HG03060 (cell line): ENCODE results near the gene TXNDC16.

ENCODE experiments used
- ATAC-seq: cut with Tn5 transposase; IDR thresholded peaks from one replicate; pipeline ENCODE4 v1.9.1; 2021; ENCODE audit warnings: low read depth, moderate number of reproducible peaks; ENCODE audit not compliant: unreplicated experiment

TXNDC16 gene

DNA sequence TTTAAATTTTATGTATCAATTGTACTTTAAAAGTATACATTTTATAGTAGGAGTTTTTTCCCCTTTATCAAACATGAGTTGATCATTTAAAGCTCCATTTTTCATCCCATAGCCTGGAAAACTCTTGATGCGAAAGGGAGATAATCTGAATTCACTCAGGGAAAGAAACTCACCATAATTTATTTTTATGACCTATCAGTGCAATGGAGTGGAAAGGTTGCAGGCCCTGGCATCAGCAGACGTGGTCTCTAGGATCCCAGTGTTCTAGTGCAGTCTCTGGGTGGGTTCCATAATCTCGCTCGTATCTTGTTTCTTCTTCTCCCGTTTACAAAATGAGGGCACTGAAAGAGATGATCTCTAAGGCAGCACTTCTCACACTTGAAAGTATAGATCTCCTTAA lies 153.2 kb downstream of the TXNDC16 start:
- ATAC-seq: no peak

DNA sequence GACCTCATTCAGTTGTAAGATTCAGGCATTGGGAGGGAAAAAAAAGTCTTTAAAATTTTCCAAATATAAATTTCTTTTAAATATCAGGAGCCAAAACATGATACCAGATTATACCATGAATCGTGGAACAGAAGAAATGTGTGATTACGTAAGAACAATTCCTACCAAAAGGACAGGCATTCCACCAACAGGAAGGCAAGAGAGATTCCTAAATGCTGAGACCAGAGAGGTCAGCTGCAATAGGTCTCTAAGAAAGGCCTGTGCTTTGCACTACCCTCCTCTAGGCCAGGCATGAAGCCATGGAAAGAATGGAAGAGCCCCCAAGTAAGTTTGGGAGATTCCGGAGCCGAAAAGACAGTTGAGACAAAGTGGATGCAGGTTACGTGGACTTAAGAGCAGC lies 154.5 kb downstream of the TXNDC16 start:
- ATAC-seq: no peak

DNA sequence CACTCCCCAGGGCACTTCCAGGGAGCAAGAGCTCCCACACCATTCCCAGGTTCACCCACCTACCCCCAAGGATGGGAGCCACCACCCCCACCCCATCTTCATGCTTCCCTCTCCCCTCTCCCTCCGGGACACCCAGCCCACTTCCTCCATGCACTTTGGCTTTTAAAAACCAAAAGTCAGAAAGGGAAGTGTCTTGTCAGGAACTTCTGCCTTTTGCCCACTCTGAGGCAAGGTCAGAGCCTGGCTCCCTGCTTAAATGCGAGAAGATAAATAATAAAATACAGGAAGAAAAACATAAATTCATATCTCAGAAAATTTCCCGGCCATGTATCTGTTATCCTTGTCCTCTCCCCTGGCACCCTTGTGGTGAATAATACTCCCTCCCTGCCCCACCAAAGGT lies 156.6 kb downstream of the TXNDC16 start:
- no peak for ATAC-seq

DNA sequence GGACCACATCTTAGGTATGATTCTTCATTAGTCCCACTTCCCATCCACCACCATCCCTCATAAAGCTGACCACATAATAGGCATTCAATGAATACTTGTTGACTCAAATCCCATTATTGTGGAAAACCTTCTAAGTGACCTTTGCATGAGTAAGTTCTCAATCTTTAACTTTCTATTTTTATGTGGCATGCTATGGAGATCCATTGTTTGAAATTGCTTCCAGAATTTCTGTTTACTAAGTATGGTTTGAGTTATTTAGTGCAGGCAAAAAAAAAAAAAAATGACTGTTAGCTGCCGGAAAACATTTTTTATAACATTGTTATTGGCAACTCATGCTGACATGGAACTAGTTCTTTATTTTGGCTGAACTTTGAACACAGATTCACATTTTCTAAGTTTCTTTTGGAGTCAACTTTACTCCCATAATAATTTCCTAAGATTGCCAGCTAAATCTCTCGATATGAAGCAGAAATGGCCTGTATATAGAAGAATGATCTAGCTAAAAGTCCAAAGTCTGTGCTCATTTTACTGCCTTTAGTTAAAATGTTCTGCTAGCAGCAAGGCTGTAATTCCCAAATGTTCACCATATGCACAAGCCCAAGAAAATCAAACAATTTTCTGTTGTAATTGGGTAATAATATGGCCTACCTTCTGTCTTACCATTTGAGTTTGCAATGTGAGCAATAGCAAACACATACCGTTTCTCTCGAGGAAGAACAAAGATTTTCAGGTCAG lies 160.3 kb downstream of the TXNDC16 start:
- ATAC-seq: no peak
